Panc1 (cell line): ENCODE results near the gene AGRN.

ENCODE experiments used
- POLR2AphosphoS5 ChIP-seq: IDR thresholded peaks from 2 replicates; pipeline ENCODE4 v1.6.1; 2012; ENCODE audit warnings: mild to moderate bottlenecking, low read depth, low read length, moderate library complexity
- SIN3A ChIP-seq: IDR thresholded peaks from 2 replicates; pipeline ENCODE4 v1.6.1; 2012; ENCODE audit warnings: low read depth, mild to moderate bottlenecking, low read length, moderate library complexity, borderline replicate concordance; ENCODE audit not compliant: insufficient read depth
- TCF7L2 ChIP-seq: IDR thresholded peaks from 2 replicates; pipeline ENCODE4 v1.6.1; 2011; ENCODE audit warnings: mild to moderate bottlenecking, low read depth, low read length, inconsistent platforms
- TF ChIP-seq, protein P1 (sequence below): fragments of 450-650 bp; IDR thresholded peaks from 2 replicates; pipeline ENCODE4 v1.5.1; 2017; ENCODE audit warnings: mild to moderate bottlenecking
- TF ChIP-seq, protein P2 (sequence below), 2 experiments: IDR thresholded peaks; 2 replicates each; pipeline ENCODE4 v1.6.1; 2011 to 2012; ENCODE audit warnings: low read depth in 2 of 2, control low read depth in 1 of 2, low read length in 1 of 2, mild to moderate bottlenecking in 1 of 2, moderate library complexity in 1 of 2; ENCODE audit not compliant: insufficient read depth in 1 of 2

DNA sequence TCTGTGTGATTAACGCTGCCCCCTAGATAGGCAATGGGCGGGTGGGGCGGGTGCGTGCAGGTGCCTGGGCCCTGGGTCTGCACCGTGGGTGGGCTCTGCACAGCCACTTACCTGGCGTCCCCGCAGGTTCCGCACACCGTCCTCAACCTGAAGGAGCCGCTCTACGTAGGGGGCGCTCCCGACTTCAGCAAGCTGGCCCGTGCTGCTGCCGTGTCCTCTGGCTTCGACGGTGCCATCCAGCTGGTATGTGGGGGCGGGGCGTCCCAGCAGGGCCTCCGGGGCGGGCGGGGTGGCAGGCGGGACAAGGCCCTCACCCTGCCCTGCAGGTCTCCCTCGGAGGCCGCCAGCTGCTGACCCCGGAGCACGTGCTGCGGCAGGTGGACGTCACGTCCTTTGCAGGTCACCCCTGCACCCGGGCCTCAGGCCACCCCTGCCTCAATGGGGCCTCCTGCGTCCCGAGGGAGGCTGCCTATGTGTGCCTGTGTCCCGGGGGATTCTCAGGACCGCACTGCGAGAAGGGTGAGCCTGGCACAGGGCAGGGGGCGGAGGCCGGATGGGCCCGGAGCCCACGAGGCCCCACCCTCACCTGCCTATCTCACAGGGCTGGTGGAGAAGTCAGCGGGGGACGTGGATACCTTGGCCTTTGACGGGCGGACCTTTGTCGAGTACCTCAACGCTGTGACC lies 31.3 kb downstream of the AGRN start:
- TF ChIP-seq, protein P1, sequence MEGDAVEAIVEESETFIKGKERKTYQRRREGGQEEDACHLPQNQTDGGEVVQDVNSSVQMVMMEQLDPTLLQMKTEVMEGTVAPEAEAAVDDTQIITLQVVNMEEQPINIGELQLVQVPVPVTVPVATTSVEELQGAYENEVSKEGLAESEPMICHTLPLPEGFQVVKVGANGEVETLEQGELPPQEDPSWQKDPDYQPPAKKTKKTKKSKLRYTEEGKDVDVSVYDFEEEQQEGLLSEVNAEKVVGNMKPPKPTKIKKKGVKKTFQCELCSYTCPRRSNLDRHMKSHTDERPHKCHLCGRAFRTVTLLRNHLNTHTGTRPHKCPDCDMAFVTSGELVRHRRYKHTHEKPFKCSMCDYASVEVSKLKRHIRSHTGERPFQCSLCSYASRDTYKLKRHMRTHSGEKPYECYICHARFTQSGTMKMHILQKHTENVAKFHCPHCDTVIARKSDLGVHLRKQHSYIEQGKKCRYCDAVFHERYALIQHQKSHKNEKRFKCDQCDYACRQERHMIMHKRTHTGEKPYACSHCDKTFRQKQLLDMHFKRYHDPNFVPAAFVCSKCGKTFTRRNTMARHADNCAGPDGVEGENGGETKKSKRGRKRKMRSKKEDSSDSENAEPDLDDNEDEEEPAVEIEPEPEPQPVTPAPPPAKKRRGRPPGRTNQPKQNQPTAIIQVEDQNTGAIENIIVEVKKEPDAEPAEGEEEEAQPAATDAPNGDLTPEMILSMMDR: no peak; the same call in 1 of the 2 replicates
- TF ChIP-seq POLR2AphosphoS5 (no peak), TCF7L2 (no peak), SIN3A (no peak)
- TF ChIP-seq, protein P2, sequence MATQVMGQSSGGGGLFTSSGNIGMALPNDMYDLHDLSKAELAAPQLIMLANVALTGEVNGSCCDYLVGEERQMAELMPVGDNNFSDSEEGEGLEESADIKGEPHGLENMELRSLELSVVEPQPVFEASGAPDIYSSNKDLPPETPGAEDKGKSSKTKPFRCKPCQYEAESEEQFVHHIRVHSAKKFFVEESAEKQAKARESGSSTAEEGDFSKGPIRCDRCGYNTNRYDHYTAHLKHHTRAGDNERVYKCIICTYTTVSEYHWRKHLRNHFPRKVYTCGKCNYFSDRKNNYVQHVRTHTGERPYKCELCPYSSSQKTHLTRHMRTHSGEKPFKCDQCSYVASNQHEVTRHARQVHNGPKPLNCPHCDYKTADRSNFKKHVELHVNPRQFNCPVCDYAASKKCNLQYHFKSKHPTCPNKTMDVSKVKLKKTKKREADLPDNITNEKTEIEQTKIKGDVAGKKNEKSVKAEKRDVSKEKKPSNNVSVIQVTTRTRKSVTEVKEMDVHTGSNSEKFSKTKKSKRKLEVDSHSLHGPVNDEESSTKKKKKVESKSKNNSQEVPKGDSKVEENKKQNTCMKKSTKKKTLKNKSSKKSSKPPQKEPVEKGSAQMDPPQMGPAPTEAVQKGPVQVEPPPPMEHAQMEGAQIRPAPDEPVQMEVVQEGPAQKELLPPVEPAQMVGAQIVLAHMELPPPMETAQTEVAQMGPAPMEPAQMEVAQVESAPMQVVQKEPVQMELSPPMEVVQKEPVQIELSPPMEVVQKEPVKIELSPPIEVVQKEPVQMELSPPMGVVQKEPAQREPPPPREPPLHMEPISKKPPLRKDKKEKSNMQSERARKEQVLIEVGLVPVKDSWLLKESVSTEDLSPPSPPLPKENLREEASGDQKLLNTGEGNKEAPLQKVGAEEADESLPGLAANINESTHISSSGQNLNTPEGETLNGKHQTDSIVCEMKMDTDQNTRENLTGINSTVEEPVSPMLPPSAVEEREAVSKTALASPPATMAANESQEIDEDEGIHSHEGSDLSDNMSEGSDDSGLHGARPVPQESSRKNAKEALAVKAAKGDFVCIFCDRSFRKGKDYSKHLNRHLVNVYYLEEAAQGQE (IDR thresholded peaks at IDR 0.05; ENCODE audit: insufficient read depth in 1 of 2, low read depth in 2 of 2, low read length in 1 of 2): no peak
